ENCODE results near the gene SELENOV.

SELENOV gene

GRCh38 chr19:39566064-39566463 is 51.1 kb downstream of the SELENOV start:
- TF ChIP-seq CTCF (IDR thresholded peaks at IDR 0.05; ENCODE audit: low read length, missing control alignments): no peak
- no peak overlapping the region for H3K4me3 ChIP-seq (replicated peaks; ENCODE audit: low read depth, low read length)
- DNase-seq (ENCODE audit: low read depth): peak; percentile 3

- TF ChIP-seq CTCF (IDR thresholded peaks at IDR 0.05; ENCODE audit: low read length, missing control alignments): no peak
- H3K4me3 ChIP-seq (replicated peaks; ENCODE audit: low read depth, low read length): no peak overlapping the region
- peak; percentile 7 for DNase-seq (ENCODE audit: low read depth)
Observed at GRCh38 chr19:39568604-39569003, 53.7 kb downstream of the SELENOV start.
